ENCODE measurements around the gene SLC66A1.
"Not testable (repeated sequence)": the region's sequence is repeated elsewhere in the genome, so short reads cannot be mapped to it uniquely, and the experiment has no call there.

DNA sequence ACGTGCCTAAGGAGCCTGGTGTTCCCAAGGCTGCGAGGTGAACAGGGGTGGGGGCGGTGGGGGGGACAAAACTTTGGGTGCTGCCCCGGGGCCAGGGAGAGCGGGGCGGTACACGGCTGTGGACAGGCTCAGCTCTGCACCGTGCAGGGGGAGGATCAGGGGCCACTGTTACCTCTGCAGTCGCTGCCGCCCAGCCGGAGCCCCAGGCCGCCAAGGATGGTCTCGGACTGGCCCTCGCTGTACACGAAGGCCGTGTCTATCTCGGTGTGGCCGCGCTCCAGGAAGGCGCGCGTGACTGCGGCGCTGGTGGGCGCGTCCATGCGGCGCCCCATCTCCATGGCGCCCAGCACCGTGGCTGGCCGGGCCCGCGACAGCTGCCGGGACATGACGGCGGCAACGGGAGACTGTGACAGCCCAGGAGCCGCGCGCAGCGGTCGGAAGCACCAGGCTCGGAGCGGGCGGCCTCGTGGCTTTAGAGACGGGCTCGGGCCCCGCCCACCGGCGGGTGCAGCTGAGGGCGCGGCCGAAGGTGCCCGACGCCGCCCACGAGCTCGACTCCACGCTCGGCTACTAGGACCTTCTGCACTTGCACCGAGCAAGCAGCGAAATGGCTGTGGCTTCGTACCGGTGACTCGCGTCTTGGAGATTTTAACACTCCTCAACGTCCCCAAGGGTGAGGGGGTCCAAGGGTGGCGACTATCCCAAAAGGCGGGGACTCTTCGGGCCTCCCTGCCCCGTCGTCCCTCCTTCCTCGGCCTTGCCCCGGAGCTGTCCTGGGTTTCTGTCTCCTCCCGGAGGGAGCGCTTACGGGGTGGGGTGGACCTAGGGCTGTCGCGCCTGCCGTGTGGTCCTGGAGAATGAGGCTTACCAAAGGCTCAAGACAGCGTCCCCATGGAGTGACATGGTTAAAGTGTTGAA, 23.5 kb upstream of the SLC66A1 start, which contains the start of gene AKR7A3:
- TF ChIP-seq, protein P1, sequence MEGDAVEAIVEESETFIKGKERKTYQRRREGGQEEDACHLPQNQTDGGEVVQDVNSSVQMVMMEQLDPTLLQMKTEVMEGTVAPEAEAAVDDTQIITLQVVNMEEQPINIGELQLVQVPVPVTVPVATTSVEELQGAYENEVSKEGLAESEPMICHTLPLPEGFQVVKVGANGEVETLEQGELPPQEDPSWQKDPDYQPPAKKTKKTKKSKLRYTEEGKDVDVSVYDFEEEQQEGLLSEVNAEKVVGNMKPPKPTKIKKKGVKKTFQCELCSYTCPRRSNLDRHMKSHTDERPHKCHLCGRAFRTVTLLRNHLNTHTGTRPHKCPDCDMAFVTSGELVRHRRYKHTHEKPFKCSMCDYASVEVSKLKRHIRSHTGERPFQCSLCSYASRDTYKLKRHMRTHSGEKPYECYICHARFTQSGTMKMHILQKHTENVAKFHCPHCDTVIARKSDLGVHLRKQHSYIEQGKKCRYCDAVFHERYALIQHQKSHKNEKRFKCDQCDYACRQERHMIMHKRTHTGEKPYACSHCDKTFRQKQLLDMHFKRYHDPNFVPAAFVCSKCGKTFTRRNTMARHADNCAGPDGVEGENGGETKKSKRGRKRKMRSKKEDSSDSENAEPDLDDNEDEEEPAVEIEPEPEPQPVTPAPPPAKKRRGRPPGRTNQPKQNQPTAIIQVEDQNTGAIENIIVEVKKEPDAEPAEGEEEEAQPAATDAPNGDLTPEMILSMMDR (IDR thresholded peaks at IDR 0.05; ENCODE audit: low read length) = not testable (repeated sequence)
- not testable (repeated sequence) for TF ChIP-seq EZH2 (optimal IDR thresholded peaks at IDR 0.05; ENCODE audit: low read depth, low read length); EZH2phosphoT487 (IDR thresholded peaks at IDR 0.05; ENCODE audit: low read length)

Data from MM.1S (cell line).